ENCODE results near the gene CD19.

- TF ChIP-seq, protein P1, sequence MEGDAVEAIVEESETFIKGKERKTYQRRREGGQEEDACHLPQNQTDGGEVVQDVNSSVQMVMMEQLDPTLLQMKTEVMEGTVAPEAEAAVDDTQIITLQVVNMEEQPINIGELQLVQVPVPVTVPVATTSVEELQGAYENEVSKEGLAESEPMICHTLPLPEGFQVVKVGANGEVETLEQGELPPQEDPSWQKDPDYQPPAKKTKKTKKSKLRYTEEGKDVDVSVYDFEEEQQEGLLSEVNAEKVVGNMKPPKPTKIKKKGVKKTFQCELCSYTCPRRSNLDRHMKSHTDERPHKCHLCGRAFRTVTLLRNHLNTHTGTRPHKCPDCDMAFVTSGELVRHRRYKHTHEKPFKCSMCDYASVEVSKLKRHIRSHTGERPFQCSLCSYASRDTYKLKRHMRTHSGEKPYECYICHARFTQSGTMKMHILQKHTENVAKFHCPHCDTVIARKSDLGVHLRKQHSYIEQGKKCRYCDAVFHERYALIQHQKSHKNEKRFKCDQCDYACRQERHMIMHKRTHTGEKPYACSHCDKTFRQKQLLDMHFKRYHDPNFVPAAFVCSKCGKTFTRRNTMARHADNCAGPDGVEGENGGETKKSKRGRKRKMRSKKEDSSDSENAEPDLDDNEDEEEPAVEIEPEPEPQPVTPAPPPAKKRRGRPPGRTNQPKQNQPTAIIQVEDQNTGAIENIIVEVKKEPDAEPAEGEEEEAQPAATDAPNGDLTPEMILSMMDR (conservative IDR thresholded peaks at IDR 0.05 in 1 of 2, IDR thresholded peaks at IDR 0.05 in 1 of 2; ENCODE audit: extremely low read depth in 1 of 2, insufficient read depth in 1 of 2, low read depth in 1 of 2, low read length in 2 of 2), result no peak
- no peak for TF ChIP-seq EZH2 (IDR thresholded peaks at IDR 0.05; ENCODE audit: borderline replicate concordance, low read length)
Observed at GRCh38 chr16:28933171-28933570, 1.4 kb downstream of the CD19 start.
